ENCODE measurements around the gene HOXD3. TPM values are rescaled to one million over a fixed set of nuclear protein-coding genes. Genes with fewer than 3 reads are reported as not detected.

The HOXD3 gene
- total and polyA plus RNA-seq, 4 donors: not detected

- peaks cover 0 to 4% (median 0%) of the 10 kb centered on the region in 4 donors for H3K9me3 ChIP-seq (ENCODE audit: control insufficient read depth in 4 of 4, low read length in 3 of 4)
- H3K4me3 ChIP-seq (ENCODE audit: low read depth in 1 of 3, low read length in 3 of 3): no peak overlapping the region
- WGBS: 8% methylated on average over 43 of the region's 43 CpGs
- H3K9ac ChIP-seq (ENCODE audit: low read depth in 1 of 2, low read length in 2 of 2): no peak overlapping the region
- H3K36me3 ChIP-seq (ENCODE audit: control insufficient read depth in 4 of 4, insufficient read depth in 3 of 4, low read depth in 1 of 4, low read length in 3 of 4): no peaks in the 10 kb centered on the region
- H3K27me3 ChIP-seq (ENCODE audit: control insufficient read depth in 4 of 4, insufficient read depth in 4 of 4, low read length in 3 of 4): peaks cover 11 to 45% (median 24%) of the 10 kb centered on the region in 4 donors
- no peak for DNase-seq (ENCODE audit: low spot score)
- H3K27ac ChIP-seq (ENCODE audit: low read depth in 1 of 2, low read length in 2 of 2): no peak overlapping the region
- H3K4me1 ChIP-seq (ENCODE audit: control insufficient read depth in 4 of 4, insufficient read depth in 4 of 4, low read length in 3 of 4): peaks cover 6 to 21% (median 10%) of the 10 kb centered on the region in 4 donors
- TF ChIP-seq SP1 (IDR thresholded peaks at IDR 0.05) (no peak), ATF3 (IDR thresholded peaks at IDR 0.05) (no peak), NR2F2 (IDR thresholded peaks at IDR 0.05) (no peak), REST (IDR thresholded peaks at IDR 0.05) (no peak), EGR1 (IDR thresholded peaks at IDR 0.05; ENCODE audit: low read depth in 2 of 2) (no peak), FOXA2 (IDR thresholded peaks at IDR 0.05) (no peak), ZBTB33 (IDR thresholded peaks at IDR 0.05) (no peak), CTCF (IDR thresholded peaks at IDR 0.05; ENCODE audit: low read depth, low read length, missing input control) (no peak), RAD21 (IDR thresholded peaks at IDR 0.05) (no peak), MAX (IDR thresholded peaks at IDR 0.05) (no peak), HNF4A (conservative IDR thresholded peaks at IDR 0.05) (no peak), YY1 (IDR thresholded peaks at IDR 0.05) (no peak), JUND (IDR thresholded peaks at IDR 0.05) (no peak), RXRA (IDR thresholded peaks at IDR 0.05) (no peak), HNF4G (IDR thresholded peaks at IDR 0.05) (no peak), FOXA1 (IDR thresholded peaks at IDR 0.05) (no peak), GABPA (IDR thresholded peaks at IDR 0.05 in 1 of 2, conservative IDR thresholded peaks at IDR 0.05 in 1 of 2) (no peak)
Measured at GRCh38 chr2:176157499-176158185, 535 bp downstream of the HOXD3 start.

Measured in liver (tissue), 9 donors.